GM21447 (cell line): Measurements from ENCODE around the gene LAMC2.
"Not testable (repeated sequence)": the region's sequence is repeated elsewhere in the genome, so short reads cannot be mapped to it uniquely, and the experiment has no call there.

ENCODE experiments used
- ATAC-seq: cut with Tn5 transposase; IDR thresholded peaks from one replicate; pipeline ENCODE4 v1.9.1; 2021; ENCODE audit not compliant: unreplicated experiment

Gene LAMC2

GRCh38 chr1:183255073-183255472, 69.0 kb downstream of the LAMC2 start:
- ATAC-seq: no peak

- no peak for ATAC-seq
Observed at GRCh38 chr1:183259924-183260323, 73.9 kb downstream of the LAMC2 start.

- ATAC-seq: no peak
Observed at GRCh38 chr1:183262628-183263200, 76.7 kb downstream of the LAMC2 start.

GRCh38 chr1:183263886-183264602, 78.0 kb downstream of the LAMC2 start:
- ATAC-seq: no peak

- no peak for ATAC-seq
Observed at GRCh38 chr1:183267646-183268431, 81.8 kb downstream of the LAMC2 start.

- no peak for ATAC-seq
Observed at GRCh38 chr1:183270541-183271141, 84.6 kb downstream of the LAMC2 start.

GRCh38 chr1:183272390-183272848, 86.4 kb downstream of the LAMC2 start:
- ATAC-seq: no peak

GRCh38 chr1:183273300-183273699, 87.2 kb downstream of the LAMC2 start:
- ATAC-seq: no peak

- not testable (repeated sequence) for ATAC-seq
Observed at GRCh38 chr1:183273984-183274383, 87.9 kb downstream of the LAMC2 start.

GRCh38 chr1:183274836-183275235, 88.8 kb downstream of the LAMC2 start:
- ATAC-seq: no peak

GRCh38 chr1:183275322-183275721, 89.3 kb downstream of the LAMC2 start:
- no peak for ATAC-seq

GRCh38 chr1:183276386-183277080, 90.5 kb downstream of the LAMC2 start:
- no peak for ATAC-seq

- ATAC-seq: no peak
Observed at GRCh38 chr1:183277821-183278738, 92.0 kb downstream of the LAMC2 start.

- no peak for ATAC-seq
Observed at GRCh38 chr1:183278739-183279591, 92.9 kb downstream of the LAMC2 start.

GRCh38 chr1:183279835-183280234, 93.8 kb downstream of the LAMC2 start:
- ATAC-seq: no peak

- ATAC-seq: no peak
Observed at GRCh38 chr1:183281039-183281438, 95.0 kb downstream of the LAMC2 start.

GRCh38 chr1:183281553-183282091, 95.6 kb downstream of the LAMC2 start:
- peak; percentile 79 for ATAC-seq

GRCh38 chr1:183282101-183282855, 96.2 kb downstream of the LAMC2 start:
- ATAC-seq: no peak
